H1 (cell line): Measurements from ENCODE around the gene NRXN3. TPM values are rescaled to one million over a fixed set of nuclear protein-coding genes. Genes with fewer than 3 reads are reported as not detected.

Experiments
- CTCF ChIA-PET: fragments of 300-600 bp; sonication (Branson Sonifier 250); formaldehyde crosslinking; loops from one replicate; lab custom pipeline; 2021; ENCODE audit not compliant: partially characterized antibody; lab: Charles Lee
- POLR2A ChIA-PET: fragments of 300-600 bp; sonication (Branson Sonifier 250); formaldehyde crosslinking; loops from one replicate; lab custom pipeline; 2021; ENCODE audit warnings: inconsistent platforms; ENCODE audit not compliant: partially characterized antibody; lab: Charles Lee
- DNase-seq, 2 experiments: peaks; one replicate each; pipeline versions ENCODE4 v3.0.0 to v3.0.0-alpha.2; 2010 to 2022; ENCODE audit warnings: low spot score in 2 of 2, low read depth in 1 of 2, mixed read lengths in 1 of 2
- FAIRE-seq: peaks from 2 replicates; lab custom pipeline; 2011; peaks lifted over from hg19 to GRCh38; lab: Jason Lieb, UNC
- H2AFZ ChIP-seq: 2 replicates; pipeline ENCODE4 v1.8.1; 2012; ENCODE audit warnings: low read length, inconsistent platforms
- H2AK5ac ChIP-seq: 2 replicates; pipeline ENCODE4 v1.6.1; 2013; ENCODE audit warnings: low read depth, low read length
- H2BK120ac ChIP-seq: replicated peaks from 2 replicates; pipeline ENCODE3; 2013; ENCODE audit warnings: low read depth, low read length, inconsistent platforms
- H2BK12ac ChIP-seq: 2 replicates; pipeline ENCODE4 v1.6.1; 2013; ENCODE audit warnings: low read depth, low read length
- H2BK15ac ChIP-seq: 2 replicates; pipeline ENCODE4 v1.6.1; 2013; ENCODE audit warnings: low read length
- H2BK20ac ChIP-seq: 2 replicates; pipeline ENCODE4 v1.6.1; 2013; ENCODE audit warnings: low read length
- H2BK5ac ChIP-seq: 2 replicates; pipeline ENCODE4 v1.6.1; 2013; ENCODE audit warnings: low read depth, low read length
- H3K14ac ChIP-seq: 2 replicates; pipeline ENCODE4 v1.6.1; 2013; ENCODE audit warnings: inconsistent platforms; ENCODE audit not compliant: insufficient read length
- H3K18ac ChIP-seq: 2 replicates; pipeline ENCODE4 v1.6.1; 2013; ENCODE audit warnings: low read length; ENCODE audit errors: extremely low read depth
- H3K23ac ChIP-seq: 2 replicates; pipeline ENCODE4 v1.6.1; 2013; ENCODE audit warnings: inconsistent platforms; ENCODE audit not compliant: insufficient read length
- H3K23me2 ChIP-seq: 2 replicates; pipeline ENCODE4 v1.6.1; 2013; ENCODE audit warnings: low read depth, low read length
- H3K27ac ChIP-seq: 2 replicates; pipeline ENCODE4 v1.6.1; 2011; ENCODE audit warnings: low read depth, low read length, inconsistent platforms
- H3K27me3 ChIP-seq, 4 experiments: replicated peaks in 1 of 4; 1 replicate in 1 of 4; 2 replicates in 3 of 4; pipeline versions ENCODE4 v1.6.1 to v1.8.1; 2011 to 2013; ENCODE audit warnings: low read length in 3 of 4, mild to moderate bottlenecking in 3 of 4, inconsistent platforms in 2 of 4, mixed read lengths in 2 of 4, moderate library complexity in 1 of 4; ENCODE audit not compliant: control insufficient read depth in 3 of 4, insufficient read depth in 3 of 4; ENCODE audit errors: extremely low read depth in 1 of 4
- H3K36me3 ChIP-seq, 4 experiments: 2 replicates each; pipeline versions ENCODE4 v1.6.1 to v1.8.1; 2011 to 2013; ENCODE audit warnings: mild to moderate bottlenecking in 4 of 4, low read length in 3 of 4, moderate library complexity in 2 of 4, control low read depth in 1 of 4, inconsistent platforms in 1 of 4; ENCODE audit not compliant: insufficient read depth in 4 of 4, control insufficient read depth in 2 of 4
- H3K4ac ChIP-seq: replicated peaks from 2 replicates; pipeline ENCODE3; 2013; ENCODE audit warnings: low read length, low read depth, mixed read lengths, inconsistent platforms; ENCODE audit not compliant: insufficient read length
- H3K4me1 ChIP-seq, 4 experiments: replicated peaks in 1 of 4; 1 replicate in 1 of 4; 2 replicates in 3 of 4; pipeline versions ENCODE4 v1.6.1 to v1.8.1; 2011 to 2013; ENCODE audit warnings: low read length in 3 of 4, inconsistent platforms in 2 of 4, mixed read lengths in 1 of 4; ENCODE audit not compliant: insufficient read depth in 4 of 4, control insufficient read depth in 3 of 4
- H3K4me2 ChIP-seq, 2 experiments: 2 replicates each; pipeline versions ENCODE4 v1.6.1 to v1.8.1; 2011 to 2013; ENCODE audit warnings: low read depth in 2 of 2, low read length in 2 of 2, control low read depth in 1 of 2, inconsistent platforms in 1 of 2, mild to moderate bottlenecking in 1 of 2; ENCODE audit not compliant: insufficient read depth in 1 of 2
- H3K4me3 ChIP-seq, 4 experiments: fragments of 200-600, 300-600 bp in 1 of 4; sonication (generic), shearing (Covaris generic), sonication (Bioruptor Twin) in 1 of 4; 2 replicates each; pipeline versions ENCODE4 v1.5.1 to v1.8.1; 2011 to 2016; ENCODE audit warnings: low read length in 4 of 4, low read depth in 3 of 4, control low read depth in 2 of 4, inconsistent platforms in 2 of 4, mild to moderate bottlenecking in 2 of 4, mixed read lengths in 1 of 4, moderate library complexity in 1 of 4; ENCODE audit not compliant: insufficient read depth in 2 of 4; ENCODE audit errors: extremely low read depth in 1 of 4
- H3K56ac ChIP-seq: replicated peaks from 2 replicates; pipeline ENCODE3; 2013; ENCODE audit warnings: low read depth, mild to moderate bottlenecking, mixed read lengths, low read length, inconsistent platforms; ENCODE audit not compliant: insufficient read length
- H3K79me1 ChIP-seq: 2 replicates; pipeline ENCODE4 v1.6.1; 2013; ENCODE audit warnings: low read depth, low read length, control low read depth
- H3K79me2 ChIP-seq, 2 experiments: 2 replicates each; pipeline versions ENCODE4 v1.6.1 to v1.8.1; 2012 to 2013; ENCODE audit warnings: low read length in 2 of 2, mild to moderate bottlenecking in 2 of 2, inconsistent platforms in 1 of 2; ENCODE audit not compliant: insufficient read depth in 2 of 2, control insufficient read depth in 1 of 2
- H3K9ac ChIP-seq, 4 experiments: replicated peaks in 1 of 4; 1 replicate in 1 of 4; 2 replicates in 3 of 4; pipeline versions ENCODE4 v1.6.1 to v1.8.1; 2011 to 2013; ENCODE audit warnings: low read depth in 3 of 4, low read length in 3 of 4, control low read depth in 2 of 4, mild to moderate bottlenecking in 2 of 4, moderate library complexity in 2 of 4, inconsistent platforms in 1 of 4; ENCODE audit errors: extremely low read depth in 1 of 4
- H3K9me3 ChIP-seq, 2 experiments: 2 replicates each; pipeline versions ENCODE4 v1.6.1 to v1.8.1; 2012 to 2013; ENCODE audit warnings: mild to moderate bottlenecking in 2 of 2, moderate library complexity in 2 of 2, control low read depth in 1 of 2, inconsistent platforms in 1 of 2, low read depth in 1 of 2, low read length in 1 of 2, mixed read lengths in 1 of 2; ENCODE audit not compliant: insufficient read depth in 2 of 2
- H4K20me1 ChIP-seq, 2 experiments: replicated peaks in 1 of 2; 2 replicates each; pipeline versions ENCODE3 to v1.8.1; 2011 to 2013; ENCODE audit warnings: inconsistent platforms in 2 of 2, low read length in 2 of 2, mild to moderate bottlenecking in 1 of 2; ENCODE audit not compliant: insufficient read depth in 2 of 2, control insufficient read depth in 1 of 2
- H4K5ac ChIP-seq: 2 replicates; pipeline ENCODE4 v1.6.1; 2013; ENCODE audit warnings: low read length, low read depth, mixed read lengths, inconsistent platforms; ENCODE audit not compliant: insufficient read length
- H4K8ac ChIP-seq: 2 replicates; pipeline ENCODE4 v1.8.0; 2013; ENCODE audit warnings: mild to moderate bottlenecking, moderate library complexity, low read length, inconsistent platforms; ENCODE audit not compliant: insufficient read depth; ENCODE audit errors: extremely low read depth
- H4K91ac ChIP-seq: replicated peaks from 2 replicates; pipeline ENCODE3; 2013; ENCODE audit warnings: low read length, mixed read lengths, inconsistent platforms; ENCODE audit not compliant: insufficient read length
- ATF2 ChIP-seq: IDR thresholded peaks from 2 replicates; pipeline ENCODE4 v1.6.1; 2012; ENCODE audit warnings: low read length, inconsistent platforms
- CHD2 ChIP-seq: IDR thresholded peaks from 2 replicates; pipeline ENCODE4 v1.6.1; 2012; ENCODE audit warnings: low read length, improper control_type of control experiment
- EGR1 ChIP-seq: IDR thresholded peaks from 2 replicates; pipeline ENCODE4 v1.6.1; 2011; ENCODE audit warnings: low read depth, low read length, borderline replicate concordance
- JUND ChIP-seq: IDR thresholded peaks from 2 replicates; pipeline ENCODE4 v1.6.1; 2011; ENCODE audit warnings: mild to moderate bottlenecking, improper control_type of control experiment, low read length
- NRF1 ChIP-seq: IDR thresholded peaks from 2 replicates; pipeline ENCODE4 v1.6.1; 2011; ENCODE audit warnings: mild to moderate bottlenecking, low read depth, low read length, improper control_type of control experiment
- RBBP5 ChIP-seq: IDR thresholded peaks from 2 replicates; pipeline ENCODE4 v1.7.1; 2012; ENCODE audit warnings: low read depth, mild to moderate bottlenecking, inconsistent platforms, low read length, moderate library complexity, borderline replicate concordance
- RNF2 ChIP-seq: fragments of 200-900, 300-1000 bp; sonication (generic); IDR thresholded peaks from 2 replicates; pipeline ENCODE4 v1.7.1; 2016; ENCODE audit warnings: borderline replicate concordance, low read depth, mild to moderate bottlenecking, antibody characterized with exemption, low read length; ENCODE audit not compliant: poor library complexity, severe bottlenecking; ENCODE audit errors: missing control alignments
- SUZ12 ChIP-seq: fragments of 200-600 bp; sonication (generic); IDR thresholded peaks from 2 replicates; pipeline ENCODE4 v1.6.1; 2012; ENCODE audit warnings: mild to moderate bottlenecking, inconsistent platforms, low read length, moderate library complexity, mixed read lengths
- TEAD4 ChIP-seq: IDR thresholded peaks from 2 replicates; pipeline ENCODE4 v1.6.1; 2012; ENCODE audit warnings: low read depth, low read length, inconsistent platforms, mixed read lengths
- YY1 ChIP-seq: IDR thresholded peaks from 2 replicates; pipeline ENCODE4 v1.6.1; 2011; ENCODE audit warnings: low read depth, mild to moderate bottlenecking, low read length
- ZNF274 ChIP-seq: IDR thresholded peaks from 2 replicates; pipeline ENCODE4 v1.7.0; 2012; ENCODE audit warnings: low read length, borderline replicate concordance; ENCODE audit errors: extremely low read depth
- WGBS, 2 experiments: shearing (Covaris generic) in 1 of 2; methylation state at CpG; one replicate each; pipeline versions ENCODE4 v1.1.6 to v1.1.7; 2013 to 2015; ENCODE audit warnings: low lambda C conversion rate in 2 of 2, mixed read lengths in 2 of 2, inconsistent platforms in 1 of 2, low coverage in 1 of 2, missing lambda C conversion rate in 1 of 2; ENCODE audit not compliant: insufficient replicate concordance in 2 of 2, insufficient coverage in 1 of 2, insufficient read length in 1 of 2; ENCODE audit errors: extremely low coverage in 1 of 2, missing lambda C conversion rate in 1 of 2; 5-methylcytosine and 5-hydroxymethylcytosine counted together
- polyA plus RNA-seq, 7 experiments: library from polyadenylated mRNA; depleted of rRNA in 3 of 7; stranded (reverse) in 5 of 7; unstranded in 2 of 7; fragments of >200 nt in 5 of 7; fragments of 200-250 nt in 2 of 7; gene quantifications; 1 replicate in 5 of 7; 2 replicates in 1 of 7; 4 replicates in 1 of 7; pipeline versions ENCODE4 v1.2.1 to v1.2.3, GENCODE V29; 2011 to 2013; ENCODE audit warnings: missing spikeins in 2 of 7, mixed read lengths in 2 of 7
- total RNA-seq: library from RNA; stranded (reverse); fragmentation: NEBNext Ultra II Directional; extraction: Animal tissue kit (Norgen Biotek cat#: 25700); gene quantifications from 2 replicates; pipeline ENCODE4 v1.2.1, GENCODE V29; 2021

The NRXN3 gene
- total and polyA plus RNA-seq, 2 of the 8 experiments (the other 6 are each of a cell fraction or from before 2014, with no cell fraction given) = 2.6 to 4.1 TPM

- H2BK15ac ChIP-seq = no peak overlapping the region
- H2AFZ ChIP-seq = no peak overlapping the region
- no peak overlapping the region for H3K9ac ChIP-seq
- CTCF ChIA-PET = interaction anchor here (0.5 to 0.6 kb wide), 2 partner anchors 163 to 350 kb away, joined by 3 read pairs; no protein-coding TSS in a partner anchor
- no peak overlapping the region for H3K4me3 ChIP-seq
- no peak overlapping the region for H3K4ac ChIP-seq
- no peak overlapping the region for H4K5ac ChIP-seq
- no peak overlapping the region for H3K18ac ChIP-seq
- no peak overlapping the region for H2BK5ac ChIP-seq
- DNase-seq (no peak), FAIRE-seq (no peak)
- no peak overlapping the region for H2BK12ac ChIP-seq
- no peak overlapping the region for H3K23ac ChIP-seq
- H3K9me3 ChIP-seq = no peaks in the 10 kb centered on the region
- POLR2A ChIA-PET = no interaction called here
- H3K23me2 ChIP-seq = no peaks in the 10 kb centered on the region
- no peak overlapping the region for H3K56ac ChIP-seq
- peaks cover 0 to 9% (median 4%) of the 10 kb centered on the region in 4 experiments; a peak in 3 of 7 replicates for H3K4me1 ChIP-seq
- no peak overlapping the region for H3K27ac ChIP-seq
- no peak overlapping the region for H4K91ac ChIP-seq
- 100% methylated on average over 1 of the region's 1 CpG; no CpG with 5 or more reads in 1 of the 2 experiments for WGBS, 2 experiments
- no peak overlapping the region for H2AK5ac ChIP-seq
- H4K8ac ChIP-seq = no peak overlapping the region
- no peaks in the 10 kb centered on the region for H3K36me3 ChIP-seq
- no peak overlapping the region for H2BK20ac ChIP-seq
- H4K20me1 ChIP-seq = no peaks in the 10 kb centered on the region
- no peak overlapping the region for H2BK120ac ChIP-seq
- no peaks in the 10 kb centered on the region for H3K79me1 ChIP-seq
- no peak overlapping the region for H3K4me2 ChIP-seq
- no peak overlapping the region for H3K14ac ChIP-seq
- 0 out of 7 replicates have a peak, but pooled peaks cover 0 to 5% (median 0%) of the 10 kb centered on the region in 4 experiments for H3K27me3 ChIP-seq
- H3K79me2 ChIP-seq = no peaks in the 10 kb centered on the region
- TF ChIP-seq YY1 (no peak), JUND (no peak), RBBP5 (no peak), TEAD4 (no peak), ZNF274 (no peak), RNF2 (no peak), SUZ12 (no peak), CHD2 (no peak), ATF2 (no peak), EGR1 (no peak), NRF1 (no peak)
Measured at GRCh38 chr14:78342879-78343278, 172.7 kb downstream of the NRXN3 start.
